HCT116 (cell line): Measurements from ENCODE around the gene PPP1R3C. TPM values are rescaled to one million over a fixed set of nuclear protein-coding genes. Genes with fewer than 3 reads are reported as not detected.

ENCODE experiments used
- ATAC-seq: fragments of 200-7000 bp; cut with Tn5 transposase; 2 replicates; pipeline ENCODE4 v1.9.1; 2020; ENCODE audit warnings: mild to moderate bottlenecking, moderate library complexity
- BruUV-seq: library from RNA; stranded (reverse); fragments of 400-500 nt; replicated peaks from 2 replicates; lab custom pipeline; 2021; lab: Mats Ljungman, UMichigan
- CTCF ChIA-PET: fragments of 300-600 bp; sonication (Branson Sonifier 250); formaldehyde crosslinking; loops from one replicate; lab custom pipeline; 2021; ENCODE audit warnings: antibody characterized with exemption; lab: Charles Lee
- POLR2A ChIA-PET: fragments of 300-600, 350-600 bp; sonication (Branson Sonifier 250); formaldehyde crosslinking; loops from one replicate; lab custom pipeline; 2021; ENCODE audit warnings: antibody characterized with exemption; lab: Charles Lee
- RAD21 ChIA-PET, 2 experiments: fragments of 300-600 bp; sonication (Branson Sonifier 250); formaldehyde crosslinking; loops; one replicate each; lab custom pipeline; 2023; ENCODE audit warnings: low total read pairs in 2 of 2; ENCODE audit not compliant: uncharacterized antibody in 2 of 2, unreplicated experiment in 2 of 2, low non-redundant PET in 1 of 2; lab: Charles Lee
- DNase-seq: peaks from one replicate; pipeline ENCODE4 v3.0.0-alpha.2; 2010; ENCODE audit warnings: low read depth, low spot score
- H2AFZ ChIP-seq: fragments of 200-600 bp; shearing (Covaris generic), sonication (generic); 2 replicates; pipeline ENCODE4 v1.6.1; 2017; ENCODE audit warnings: low read depth, mixed run types, mixed read lengths, antibody characterized with exemption, low read length; ENCODE audit not compliant: poor library complexity, severe bottlenecking
- H3K27ac ChIP-seq: 2 replicates; pipeline ENCODE4 v1.5.1; 2012; ENCODE audit warnings: low read depth, low read length
- H3K27me3 ChIP-seq: fragments of 200-600 bp; sonication (generic); 2 replicates; pipeline ENCODE4 v1.6.1; 2016; ENCODE audit warnings: mixed run types, low read length, mixed read lengths; ENCODE audit not compliant: insufficient read depth
- H3K36me3 ChIP-seq, 2 experiments: fragments of 200-500 bp in 1 of 2; fragments of 200-600 bp in 1 of 2; sonication (Bioruptor generic) in 1 of 2; sonication (generic) in 1 of 2; 2 replicates each; pipeline versions ENCODE4 v1.5.1 to v1.6.1; 2014 to 2016; ENCODE audit warnings: low read length in 2 of 2, inconsistent platforms in 1 of 2, mixed read lengths in 1 of 2, mixed run types in 1 of 2; ENCODE audit not compliant: insufficient read depth in 2 of 2, control insufficient read depth in 1 of 2
- H3K4me1 ChIP-seq, 2 experiments: fragments of 200-600 bp in 1 of 2; sonication (generic) in 1 of 2; 2 replicates each; pipeline versions ENCODE4 v1.5.1 to v1.6.1; 2012 to 2017; ENCODE audit warnings: low read length in 2 of 2, inconsistent platforms in 1 of 2, mild to moderate bottlenecking in 1 of 2, mixed read lengths in 1 of 2, mixed run types in 1 of 2, moderate library complexity in 1 of 2; ENCODE audit not compliant: insufficient read depth in 2 of 2, control insufficient read depth in 1 of 2
- H3K4me2 ChIP-seq: fragments of 200-600 bp; sonication (generic); 2 replicates; pipeline ENCODE4 v1.6.1; 2017; ENCODE audit warnings: mixed run types, low read length, mixed read lengths
- H3K4me3 ChIP-seq, 2 experiments: fragments of 200-600 bp in 1 of 2; sonication (generic) in 1 of 2; replicated peaks in 1 of 2; 2 replicates each; pipeline ENCODE4 v1.5.1; 2011 to 2016; ENCODE audit warnings: low read length in 2 of 2, control low read depth in 1 of 2, low read depth in 1 of 2, mild to moderate bottlenecking in 1 of 2, mixed read lengths in 1 of 2, mixed run types in 1 of 2
- H3K79me2 ChIP-seq: fragments of 200-600 bp; sonication (generic); 2 replicates; pipeline ENCODE4 v1.6.1; 2017; ENCODE audit warnings: mild to moderate bottlenecking, mixed run types, low read length, moderate library complexity, mixed read lengths; ENCODE audit not compliant: insufficient read depth
- H3K9ac ChIP-seq: fragments of 200-600 bp; sonication (generic); 2 replicates; pipeline ENCODE4 v1.6.1; 2016; ENCODE audit warnings: low read length, mixed read lengths
- H3K9me2 ChIP-seq: fragments of 200-600 bp; sonication (generic), shearing (Covaris generic); 2 replicates; pipeline ENCODE4 v1.6.1; 2017; ENCODE audit warnings: mixed run types, mild to moderate bottlenecking, moderate library complexity; ENCODE audit not compliant: insufficient read depth
- H3K9me3 ChIP-seq, 2 experiments: fragments of 200-500 bp in 1 of 2; fragments of 200-600 bp in 1 of 2; sonication (Bioruptor generic) in 1 of 2; sonication (generic) in 1 of 2; 2 replicates each; pipeline ENCODE4 v1.6.1; 2014 to 2017; ENCODE audit warnings: low read length in 2 of 2, mixed read lengths in 2 of 2, inconsistent platforms in 1 of 2, low read depth in 1 of 2, mild to moderate bottlenecking in 1 of 2, mixed run types in 1 of 2, moderate library complexity in 1 of 2; ENCODE audit not compliant: control insufficient read depth in 1 of 2, insufficient read depth in 1 of 2
- H4K20me1 ChIP-seq: fragments of 200-600 bp; sonication (generic), shearing (Covaris generic); 2 replicates; pipeline ENCODE4 v1.6.1; 2017; ENCODE audit warnings: mixed run types, mild to moderate bottlenecking, moderate library complexity; ENCODE audit not compliant: insufficient read depth
- ATF3 ChIP-seq: IDR thresholded peaks from 2 replicates; pipeline ENCODE4 v1.6.1; 2012
- CEBPB ChIP-seq: IDR thresholded peaks from 2 replicates; pipeline ENCODE4 v1.6.1; 2012; ENCODE audit warnings: low read depth
- EGR1 ChIP-seq: IDR thresholded peaks from 2 replicates; pipeline ENCODE4 v1.6.1; 2012; ENCODE audit warnings: low read depth
- JUND ChIP-seq: IDR thresholded peaks from 2 replicates; pipeline ENCODE4 v1.6.1; 2012
- MAX ChIP-seq: IDR thresholded peaks from 2 replicates; pipeline ENCODE4 v1.6.1; 2012
- POLR2AphosphoS5 ChIP-seq: IDR thresholded peaks from 2 replicates; pipeline ENCODE4 v1.6.1; 2011; ENCODE audit warnings: mild to moderate bottlenecking, low read depth, low read length, moderate library complexity
- RAD21 ChIP-seq: IDR thresholded peaks from 2 replicates; pipeline ENCODE4 v1.6.1; 2012; ENCODE audit warnings: low read depth, mild to moderate bottlenecking
- REST ChIP-seq: IDR thresholded peaks from 2 replicates; pipeline ENCODE4 v1.6.1; 2012; ENCODE audit warnings: low read depth
- SIN3A ChIP-seq: IDR thresholded peaks from 2 replicates; pipeline ENCODE4 v1.6.1; 2012; ENCODE audit warnings: low read depth
- TCF7L2 ChIP-seq: IDR thresholded peaks from 2 replicates; pipeline ENCODE4 v1.7.0; 2011; ENCODE audit warnings: borderline replicate concordance, inconsistent platforms; ENCODE audit not compliant: insufficient read depth, insufficient read length; ENCODE audit errors: extremely low read depth
- ZBTB33 ChIP-seq: IDR thresholded peaks from 2 replicates; pipeline ENCODE4 v1.6.1; 2011; ENCODE audit warnings: mild to moderate bottlenecking, low read length, moderate library complexity; ENCODE audit not compliant: insufficient replicate concordance; ENCODE audit errors: extremely low read depth
- intact Hi-C: fragments of 100-400 bp; cut with micrococcal nuclease; formaldehyde crosslinking; loops from 2 replicates; pipeline ENCODE4 v1.10.0; 2022
- total RNA-seq: library from RNA; stranded (reverse); gene quantifications from one replicate; pipeline ENCODE4 v1.2.1, GENCODE V29; 2021; ENCODE audit not compliant: unreplicated experiment

Gene PPP1R3C
- total RNA-seq, 1 experiment from 2014 or later, result 0.20 TPM

GRCh38 chr10:91592266-91592975 is 40.5 kb downstream of the PPP1R3C start (continued):
- no peak for TF ChIP-seq TCF7L2
- no peak for TF ChIP-seq POLR2AphosphoS5
- TF ChIP-seq MAX, result no peak
- no peak for TF ChIP-seq ATF3
- no peak for TF ChIP-seq REST
- no peak for TF ChIP-seq RAD21

GRCh38 chr10:91591797-91592174 is 41.1 kb downstream of the PPP1R3C start:
- ChIA-PET POLR2A (no interaction called here), RAD21 (no interaction called here), CTCF (no interaction called here)
- no peaks in the 10 kb centered on the region for H3K79me2 ChIP-seq
- TF ChIP-seq CEBPB (no peak), EGR1 (no peak), ATF3 (no peak), SIN3A (no peak), ZBTB33 (no peak), JUND (no peak), POLR2AphosphoS5 (no peak), RAD21 (no peak)
- intact Hi-C loops, result no loop called here
- no TSS peak for BruUV-seq
- H4K20me1 ChIP-seq, result no peaks in the 10 kb centered on the region
- H3K9ac ChIP-seq, result no peak overlapping the region
- no peaks in the 10 kb centered on the region for H3K9me3 ChIP-seq
- no peaks in the 10 kb centered on the region for H3K36me3 ChIP-seq
- H2AFZ ChIP-seq, result no peak overlapping the region
- H3K27ac ChIP-seq, result no peak overlapping the region
- no peaks in the 10 kb centered on the region for H3K9me2 ChIP-seq
- ATAC-seq (no peak), DNase-seq (no peak)
- H3K27me3 ChIP-seq, result no peaks in the 10 kb centered on the region
- H3K4me1 ChIP-seq, result peaks cover 9 to 14% of the 10 kb centered on the region in 2 experiments; a peak in 3 of 4 replicates
- H3K4me2 ChIP-seq, result no peak overlapping the region
- no peak overlapping the region for H3K4me3 ChIP-seq
